Measurements from ENCODE around the gene CELF2. TPM values are rescaled to one million over a fixed set of nuclear protein-coding genes. Genes with fewer than 3 reads are reported as not detected.

The CELF2 gene
- total RNA-seq, 4 donors from 2014 or later, result 106 to 127 (median 120) TPM

DNA sequence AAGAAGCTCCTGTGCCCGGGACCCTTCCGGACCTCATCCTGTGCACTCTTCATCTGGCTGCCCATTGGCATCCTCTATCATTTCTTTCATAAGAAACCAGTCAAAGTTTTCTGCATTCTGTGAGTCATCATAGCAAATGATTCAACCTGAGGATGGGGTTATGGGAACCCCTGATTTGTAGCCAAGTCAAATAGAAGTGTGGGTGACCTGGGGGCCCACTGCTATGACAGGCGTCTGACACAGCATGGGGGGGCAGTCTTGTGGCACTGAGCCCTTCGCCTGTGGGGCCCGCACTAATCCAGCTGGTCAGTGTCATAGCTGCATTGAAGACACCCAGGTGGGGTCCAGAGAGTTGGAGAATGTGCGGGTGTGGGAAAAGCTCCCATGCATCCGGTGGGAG is 363.4 kb downstream of the CELF2 start:
- WGBS, 2 donors, result 85 to 88% methylated on average over 7 of the region's 7 CpGs
- DNase-seq (ENCODE audit: low spot score in 2 of 2), result no peak
- Histone ChIP-seq H3K27me3 (no peaks in the 10 kb centered on the region), H3K27ac (no peak overlapping the region), H3K36me3 (no peaks in the 10 kb centered on the region), H3K9me3 (no peaks in the 10 kb centered on the region), H3K4me3 (no peak overlapping the region), H3K4me1 (no peaks in the 10 kb centered on the region)
- TF ChIP-seq EP300 (IDR thresholded peaks at IDR 0.05) (no peak), POLR2A (IDR thresholded peaks at IDR 0.05) (no peak)
- TF ChIP-seq, protein P1, sequence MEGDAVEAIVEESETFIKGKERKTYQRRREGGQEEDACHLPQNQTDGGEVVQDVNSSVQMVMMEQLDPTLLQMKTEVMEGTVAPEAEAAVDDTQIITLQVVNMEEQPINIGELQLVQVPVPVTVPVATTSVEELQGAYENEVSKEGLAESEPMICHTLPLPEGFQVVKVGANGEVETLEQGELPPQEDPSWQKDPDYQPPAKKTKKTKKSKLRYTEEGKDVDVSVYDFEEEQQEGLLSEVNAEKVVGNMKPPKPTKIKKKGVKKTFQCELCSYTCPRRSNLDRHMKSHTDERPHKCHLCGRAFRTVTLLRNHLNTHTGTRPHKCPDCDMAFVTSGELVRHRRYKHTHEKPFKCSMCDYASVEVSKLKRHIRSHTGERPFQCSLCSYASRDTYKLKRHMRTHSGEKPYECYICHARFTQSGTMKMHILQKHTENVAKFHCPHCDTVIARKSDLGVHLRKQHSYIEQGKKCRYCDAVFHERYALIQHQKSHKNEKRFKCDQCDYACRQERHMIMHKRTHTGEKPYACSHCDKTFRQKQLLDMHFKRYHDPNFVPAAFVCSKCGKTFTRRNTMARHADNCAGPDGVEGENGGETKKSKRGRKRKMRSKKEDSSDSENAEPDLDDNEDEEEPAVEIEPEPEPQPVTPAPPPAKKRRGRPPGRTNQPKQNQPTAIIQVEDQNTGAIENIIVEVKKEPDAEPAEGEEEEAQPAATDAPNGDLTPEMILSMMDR (IDR thresholded peaks at IDR 0.05), result no peak

DNA sequence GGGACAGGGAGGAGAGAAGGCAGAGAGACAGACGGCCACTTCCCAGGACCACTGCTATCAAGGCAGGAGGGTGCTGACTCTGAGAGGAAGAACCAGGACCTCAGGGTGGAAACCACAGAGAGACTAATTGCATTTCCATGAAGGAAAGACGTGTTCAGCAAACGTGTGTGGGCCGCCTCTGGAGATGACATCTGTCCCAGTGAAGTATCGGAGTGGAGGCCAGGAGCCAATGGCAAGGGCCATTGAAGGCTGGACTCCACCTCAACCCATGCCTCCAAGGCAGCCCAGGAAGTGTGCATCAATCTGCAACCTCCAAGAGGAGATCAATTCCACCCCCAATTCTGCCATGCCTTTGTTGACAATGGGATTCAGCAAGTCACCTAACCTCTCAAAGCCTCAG is 363.8 kb downstream of the CELF2 start:
- H3K27ac ChIP-seq, result no peak overlapping the region
- DNase-seq (ENCODE audit: low spot score in 2 of 2), result no peak
- H3K4me1 ChIP-seq, result no peaks in the 10 kb centered on the region
- H3K9me3 ChIP-seq, result no peaks in the 10 kb centered on the region
- H3K4me3 ChIP-seq, result no peak overlapping the region
- H3K36me3 ChIP-seq, result no peaks in the 10 kb centered on the region
- no peak for TF ChIP-seq EP300 (IDR thresholded peaks at IDR 0.05)
- TF ChIP-seq, protein P1 (IDR thresholded peaks at IDR 0.05), result no peak
- TF ChIP-seq POLR2A (IDR thresholded peaks at IDR 0.05), result no peak
- no peaks in the 10 kb centered on the region for H3K27me3 ChIP-seq
- 73 to 86% methylated on average over 5 of the region's 5 CpGs for WGBS, 2 donors

DNA sequence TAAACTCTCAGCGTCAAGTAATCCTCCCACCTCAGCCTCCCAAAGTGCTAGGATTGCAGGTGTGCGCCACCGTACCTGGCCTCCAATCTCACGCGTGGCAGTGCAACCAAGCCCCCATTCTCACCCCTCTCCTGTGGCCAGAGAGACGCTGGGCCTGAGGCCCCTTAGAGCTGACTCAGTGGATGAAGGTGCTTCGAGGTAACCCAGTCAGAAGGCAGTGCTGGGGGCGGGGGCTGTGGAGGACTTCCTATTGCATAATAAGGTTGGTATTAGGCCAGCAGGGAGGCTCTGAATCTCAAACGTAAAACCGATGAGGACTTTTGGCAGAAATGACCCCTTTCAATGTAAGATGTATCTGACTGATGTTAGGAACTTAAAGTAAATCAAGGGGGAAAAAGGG is 364.5 kb downstream of the CELF2 start:
- Histone ChIP-seq H3K9me3 (no peaks in the 10 kb centered on the region), H3K4me1 (peaks cover 0 to 3% (median 0%) of the 10 kb centered on the region in 4 donors), H3K4me3 (no peak overlapping the region), H3K27me3 (no peaks in the 10 kb centered on the region), H3K27ac (no peak overlapping the region), H3K36me3 (no peaks in the 10 kb centered on the region)
- no peak for DNase-seq (ENCODE audit: low spot score in 2 of 2)
- 82 to 92% methylated on average over 10 of the region's 10 CpGs for WGBS, 2 donors
- no peak for TF ChIP-seq POLR2A (IDR thresholded peaks at IDR 0.05)

DNA sequence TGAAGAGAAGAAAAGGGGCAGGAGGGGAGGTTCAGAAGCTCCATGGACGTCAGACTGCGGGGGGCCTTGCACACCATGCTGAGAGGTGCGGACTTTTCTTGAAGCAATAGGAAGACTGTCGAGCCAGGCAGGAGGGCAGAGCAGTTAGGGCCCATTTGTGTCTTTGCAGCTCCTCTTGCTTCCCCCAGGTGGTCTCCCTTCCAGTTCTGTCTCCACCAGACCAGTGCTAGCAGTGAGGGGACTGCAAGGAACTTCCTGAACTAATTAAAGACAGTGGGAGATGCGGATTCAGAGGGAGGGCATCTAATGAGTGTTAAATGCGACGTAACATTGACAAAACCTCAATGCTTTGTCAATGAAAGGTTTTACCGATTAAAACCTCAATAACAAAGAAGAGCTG is 368.4 kb downstream of the CELF2 start:
- no peak overlapping the region for H3K4me3 ChIP-seq
- no peaks in the 10 kb centered on the region for H3K9me3 ChIP-seq
- H3K27ac ChIP-seq, result no peak overlapping the region
- no peaks in the 10 kb centered on the region for H3K27me3 ChIP-seq
- H3K36me3 ChIP-seq, result no peaks in the 10 kb centered on the region
- no peak for DNase-seq (ENCODE audit: low spot score in 2 of 2)
- 81 to 85% methylated on average over 8 of the region's 8 CpGs for WGBS, 2 donors
- no peak for TF ChIP-seq POLR2A (IDR thresholded peaks at IDR 0.05)
- TF ChIP-seq EP300 (IDR thresholded peaks at IDR 0.05), result no peak
- TF ChIP-seq, protein P1 (IDR thresholded peaks at IDR 0.05), result no peak
- H3K4me1 ChIP-seq, result peaks cover 0 to 6% (median 0%) of the 10 kb centered on the region in 4 donors
